Measurements from ENCODE around the gene HSD17B12.

The HSD17B12 gene

GRCh38 chr11:43874738-43875137, 194.2 kb downstream of the HSD17B12 start:
- no peak for DNase-seq

GRCh38 chr11:43879789-43880639, 199.5 kb downstream of the HSD17B12 start:
- DNase-seq: no peak

- DNase-seq: peak; percentile 92
Measured at GRCh38 chr11:43880640-43881159, 200.2 kb downstream of the HSD17B12 start, which contains the start of gene ALKBH3. Gene ALKBH3, plus strand, starts transcription at chr11:43880831. Its CDS starts 1,822 bp downstream, at chr11:43882653.

- DNase-seq: no peak
Measured at GRCh38 chr11:43892851-43893250, 212.3 kb downstream of the HSD17B12 start.

GRCh38 chr11:43894546-43894945, 214.0 kb downstream of the HSD17B12 start:
- DNase-seq: no peak

- DNase-seq: no peak
Measured at GRCh38 chr11:43895601-43896000, 215.1 kb downstream of the HSD17B12 start.

GRCh38 chr11:43898574-43898973, 218.0 kb downstream of the HSD17B12 start:
- no peak for DNase-seq

- DNase-seq: no peak
Measured at GRCh38 chr11:43899094-43899493, 218.6 kb downstream of the HSD17B12 start.

- DNase-seq: no peak
Measured at GRCh38 chr11:43901551-43901950, 221.0 kb downstream of the HSD17B12 start.

- no peak for DNase-seq
Measured at GRCh38 chr11:43903078-43903477, 222.5 kb downstream of the HSD17B12 start.

- DNase-seq: no peak
Measured at GRCh38 chr11:43903969-43904368, 223.4 kb downstream of the HSD17B12 start.

- no peak for DNase-seq
Measured at GRCh38 chr11:43904742-43905535, 224.4 kb downstream of the HSD17B12 start.

- DNase-seq: no peak
Measured at GRCh38 chr11:43905813-43906241, 225.3 kb downstream of the HSD17B12 start.
